Heart left ventricle (tissue), 13 donors: ENCODE data around the gene FAT4.

ENCODE experiments used
- POLR2A ChIP-seq, 2 donors: fragments of 450-650 bp; IDR thresholded peaks; one replicate each; pipeline ENCODE4 v1.6.1; 2017; ENCODE audit warnings: antibody characterized with exemption in 2 of 2, mild to moderate bottlenecking in 2 of 2, moderate library complexity in 2 of 2
- TF ChIP-seq, protein P1 (sequence below), 12 donors: fragments of 200-600 bp; sonication (generic) in 4 of 12; IDR thresholded peaks; one replicate each; pipeline versions ENCODE4 v1.5.0 to v1.8.0; 2018 to 2022; ENCODE audit warnings: antibody characterized with exemption in 12 of 12, mild to moderate bottlenecking in 5 of 12
- donor health status: ischemic (EF 13 %, LVEDD 7.1; RV severe dilation, severe dysfunction).
- donor health status: DM: no; HTN: yes; CAD: no.
- donor health status: DM: no; HTN: no; CAD: no.
- donor health status: ischemic (EF 25% LVEDD 6.9; RV normal size, moderate dysfunction).
- donor health status: ischemic (EF 25% LVEDD 5.7; RV mildly dilated, moderate dysfunction).
- donor health status: ischemic (EF 35%, LVEDD 5.7; RV mildly dilated, moderate dysfunction).
- donor health status: nonischemic (EF 11% LVEDD 7.7; RV severe dilation, severe dysfunction).
- donor health status: DM: yes; HTN: yes; CAD: no.
- donor health status: PGD.
- donor health status: ischemic (EF 29% LVEDD 5.4; RV normal size, mild dysfunction).
- donor health status: nonischemic (EF 23%, LVEDD 6.1; RV moderate dilation, normal function).

DNA sequence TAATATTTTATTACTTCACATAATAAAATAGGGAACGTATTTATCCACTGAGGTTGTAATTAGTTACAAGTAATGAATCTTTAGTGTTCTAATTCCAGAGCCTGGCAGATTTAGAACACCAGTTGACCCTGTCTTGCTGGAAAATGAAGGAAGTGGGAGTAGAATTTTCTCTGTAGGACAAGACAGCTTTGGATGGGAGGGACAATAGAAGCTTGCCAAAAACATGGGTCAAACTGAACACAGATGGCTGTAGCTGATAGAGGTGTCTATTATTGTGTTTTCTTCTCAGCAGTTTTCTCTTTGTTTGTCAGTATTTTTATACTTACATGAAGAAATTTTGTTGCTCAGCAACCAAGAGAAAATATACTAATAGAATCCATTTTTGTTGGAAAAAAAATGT is 20.2 kb downstream of the FAT4 start:
- TF ChIP-seq, protein P1, sequence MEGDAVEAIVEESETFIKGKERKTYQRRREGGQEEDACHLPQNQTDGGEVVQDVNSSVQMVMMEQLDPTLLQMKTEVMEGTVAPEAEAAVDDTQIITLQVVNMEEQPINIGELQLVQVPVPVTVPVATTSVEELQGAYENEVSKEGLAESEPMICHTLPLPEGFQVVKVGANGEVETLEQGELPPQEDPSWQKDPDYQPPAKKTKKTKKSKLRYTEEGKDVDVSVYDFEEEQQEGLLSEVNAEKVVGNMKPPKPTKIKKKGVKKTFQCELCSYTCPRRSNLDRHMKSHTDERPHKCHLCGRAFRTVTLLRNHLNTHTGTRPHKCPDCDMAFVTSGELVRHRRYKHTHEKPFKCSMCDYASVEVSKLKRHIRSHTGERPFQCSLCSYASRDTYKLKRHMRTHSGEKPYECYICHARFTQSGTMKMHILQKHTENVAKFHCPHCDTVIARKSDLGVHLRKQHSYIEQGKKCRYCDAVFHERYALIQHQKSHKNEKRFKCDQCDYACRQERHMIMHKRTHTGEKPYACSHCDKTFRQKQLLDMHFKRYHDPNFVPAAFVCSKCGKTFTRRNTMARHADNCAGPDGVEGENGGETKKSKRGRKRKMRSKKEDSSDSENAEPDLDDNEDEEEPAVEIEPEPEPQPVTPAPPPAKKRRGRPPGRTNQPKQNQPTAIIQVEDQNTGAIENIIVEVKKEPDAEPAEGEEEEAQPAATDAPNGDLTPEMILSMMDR (IDR thresholded peaks at IDR 0.05): no peak
- TF ChIP-seq POLR2A (IDR thresholded peaks at IDR 0.05): no peak
